GM23248 (cell line): ENCODE results near the gene MTERF2.

Experiments used
- EZH2 ChIP-seq: fragments of 200-600 bp; sonication (generic); IDR thresholded peaks from 2 replicates; pipeline ENCODE4 v1.6.1; 2018; ENCODE audit warnings: antibody characterized with exemption, mild to moderate bottlenecking; ENCODE audit not compliant: insufficient read depth, poor library complexity, severe bottlenecking
- EZH2phosphoT487 ChIP-seq: fragments of 200-600 bp; sonication (generic); IDR thresholded peaks from 2 replicates; pipeline ENCODE4 v1.6.1; 2018; ENCODE audit warnings: antibody characterized with exemption, moderate library complexity, mild to moderate bottlenecking, low read depth; ENCODE audit not compliant: insufficient read depth

GRCh38 chr12:106980944-106981343 is 6.0 kb downstream of the MTERF2 start:
- TF ChIP-seq EZH2 (no peak), EZH2phosphoT487 (no peak)
